GM21717 (cell line): ENCODE data around the gene TEP1.

Experiments used
- ATAC-seq: cut with Tn5 transposase; IDR thresholded peaks from one replicate; pipeline ENCODE4 v1.9.1; 2021; ENCODE audit warnings: mild to moderate bottlenecking, moderate library complexity; ENCODE audit not compliant: unreplicated experiment

TEP1 gene

DNA sequence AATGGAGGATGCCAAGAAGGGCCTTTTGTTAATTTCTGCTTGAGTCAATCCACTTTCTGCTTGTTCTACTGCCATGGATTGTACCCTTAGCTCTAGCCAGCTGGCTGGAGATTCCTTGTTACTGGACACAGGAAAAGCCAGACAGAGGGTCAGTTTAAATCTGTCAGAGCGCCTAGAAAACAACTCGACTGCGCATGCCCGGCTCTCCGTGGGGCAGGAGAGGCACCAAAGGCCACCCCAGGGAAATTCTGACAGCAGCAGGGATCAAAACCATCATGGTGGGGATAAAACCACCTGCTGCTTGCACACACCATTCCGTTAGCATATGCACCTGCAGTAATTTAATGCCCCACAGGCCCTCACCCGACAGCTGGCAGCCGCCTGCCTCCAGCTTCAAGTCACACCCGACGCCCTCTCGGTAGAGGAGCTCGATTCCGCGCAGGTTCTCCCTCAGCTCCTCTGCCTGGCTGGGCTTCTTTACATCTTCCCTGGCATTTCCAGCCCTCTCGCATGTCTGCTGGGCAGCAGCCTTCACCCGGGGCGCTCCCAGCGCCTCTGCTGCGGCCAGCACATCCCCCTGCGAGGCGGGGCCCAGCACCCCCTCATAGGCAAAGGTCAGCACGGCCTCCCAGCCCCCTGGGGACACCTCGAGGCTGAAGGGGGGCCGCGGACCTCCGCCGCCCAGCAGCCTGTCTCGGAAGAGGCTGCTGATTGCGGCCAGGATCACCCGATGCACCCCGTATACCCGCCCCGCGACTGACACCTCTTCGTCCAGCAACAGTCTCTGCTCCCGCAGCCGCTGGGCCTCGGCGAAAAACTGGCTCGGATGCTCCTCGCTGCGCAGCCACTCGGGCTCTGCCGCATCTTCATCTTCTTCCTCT, 21.6 kb upstream of the TEP1 start:
- no peak for ATAC-seq

DNA sequence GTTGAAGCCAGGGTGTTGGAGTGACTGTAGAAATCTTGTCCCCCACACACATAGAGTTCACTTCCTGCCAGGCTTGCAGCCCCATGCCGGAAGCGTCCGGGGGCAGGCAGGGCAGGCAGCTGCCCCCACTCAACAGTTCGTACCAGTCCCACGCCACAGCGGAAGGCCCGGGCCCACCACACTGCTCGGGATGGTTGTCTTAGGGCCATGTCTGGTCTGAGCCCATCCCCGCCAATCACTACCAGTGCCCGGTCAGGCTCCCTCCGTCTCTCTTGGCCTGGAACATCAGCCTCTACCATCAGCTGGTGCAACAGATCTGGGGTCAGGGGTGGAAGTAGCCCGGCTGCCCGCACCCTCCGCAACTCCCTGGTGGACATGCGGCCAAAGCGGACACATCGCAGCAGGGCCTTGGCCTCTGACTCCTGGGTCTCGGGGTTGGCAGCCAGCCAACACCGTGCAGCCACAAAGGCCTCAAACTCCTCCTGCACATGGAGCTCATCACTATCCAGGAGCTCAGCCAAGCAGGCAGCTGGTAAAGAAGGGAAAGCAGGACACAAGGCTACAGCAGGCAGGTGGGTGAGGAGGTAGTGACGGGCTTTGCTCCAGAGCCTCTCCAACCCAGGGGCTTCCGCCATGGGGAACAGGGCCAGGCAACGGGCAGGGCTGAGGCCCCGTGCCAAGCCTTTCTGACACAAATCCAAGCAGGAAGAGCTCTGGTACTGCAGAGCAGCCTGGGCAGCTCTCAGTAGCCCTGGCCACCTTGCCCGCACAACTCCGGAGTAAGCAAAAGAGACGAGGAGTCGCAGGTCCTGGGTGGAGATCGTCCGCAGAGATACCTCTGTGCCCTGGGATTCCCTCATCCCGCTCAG, 16.7 kb upstream of the TEP1 start:
- ATAC-seq: no peak

DNA sequence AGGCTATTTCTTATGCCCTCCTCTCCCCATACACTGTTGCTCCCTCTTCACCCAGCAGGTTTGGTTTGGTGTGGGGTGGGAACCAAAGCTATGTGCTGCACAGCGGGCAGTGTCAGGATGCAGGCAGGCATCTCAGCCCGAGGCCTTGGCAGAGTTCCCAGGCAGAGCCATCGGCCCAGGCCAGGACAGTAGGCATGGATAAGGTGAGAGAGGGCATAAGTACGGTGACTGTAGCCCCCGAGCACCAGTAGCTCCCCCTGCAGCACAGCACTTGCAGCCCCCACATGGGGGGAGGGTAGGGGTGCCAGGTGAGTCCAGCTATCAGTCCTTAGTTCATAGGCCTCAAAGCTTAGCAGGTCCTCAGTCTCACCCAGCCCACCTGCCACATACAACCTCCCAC, 15.5 kb upstream of the TEP1 start:
- no peak for ATAC-seq

DNA sequence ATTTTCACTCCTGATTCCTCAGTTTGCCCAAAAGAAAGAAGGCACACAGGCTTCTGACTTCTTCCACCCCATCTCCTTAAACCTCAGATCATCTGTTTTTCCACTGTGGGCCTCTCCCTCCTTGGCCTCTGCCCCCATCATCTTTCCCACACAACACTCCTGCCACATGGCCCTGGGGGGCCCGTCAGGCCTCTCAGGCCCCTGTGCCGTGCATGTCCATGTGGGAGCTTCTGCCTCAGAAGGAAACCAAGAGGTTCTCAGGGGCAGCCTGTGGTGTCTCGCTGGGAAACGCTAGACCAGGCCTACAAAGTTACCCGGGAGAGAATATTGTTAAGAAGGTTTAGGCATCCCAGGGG, 14.7 kb upstream of the TEP1 start:
- peak; percentile 31 for ATAC-seq

GRCh38 chr14:20427231-20428009, 14.1 kb upstream of the TEP1 start:
- peak; percentile 77 for ATAC-seq

DNA sequence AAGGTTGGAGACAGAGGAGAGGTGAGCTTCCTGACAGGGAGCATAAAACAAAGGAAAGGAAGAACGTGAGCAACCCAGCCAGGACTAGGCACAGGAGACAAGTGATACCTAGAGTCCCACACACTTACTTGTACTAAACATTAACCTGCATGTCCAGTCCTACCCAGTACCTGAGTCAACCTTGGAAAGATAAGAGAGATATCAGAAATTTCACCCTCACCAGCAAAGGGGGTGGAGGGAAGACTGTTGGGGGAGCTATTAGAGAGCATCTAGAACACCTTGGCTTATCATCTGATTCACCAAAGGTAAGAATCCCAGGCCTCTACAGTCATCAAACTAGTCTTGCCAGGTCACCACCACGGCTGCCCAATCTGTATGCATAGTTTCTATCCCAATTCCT, 11.6 kb upstream of the TEP1 start:
- ATAC-seq: no peak

DNA sequence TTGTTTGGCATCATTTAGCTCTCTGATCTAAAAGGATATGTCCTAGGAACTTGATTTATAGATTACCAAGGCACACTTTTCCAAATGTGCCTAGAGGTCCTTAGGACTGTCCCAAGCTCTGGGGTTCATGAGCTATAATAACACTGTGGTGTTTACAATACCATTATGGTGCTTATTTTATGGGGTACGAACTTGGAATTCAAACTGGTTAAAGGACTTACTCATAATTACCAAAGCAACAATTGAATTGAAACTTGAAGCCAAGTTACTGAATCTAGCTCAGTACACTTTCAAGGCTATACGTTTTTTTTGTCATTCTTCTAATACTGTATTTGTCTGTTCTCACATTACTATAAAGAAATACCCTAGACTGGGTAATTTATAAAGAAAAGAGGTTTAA, 9.6 kb upstream of the TEP1 start:
- no peak for ATAC-seq

DNA sequence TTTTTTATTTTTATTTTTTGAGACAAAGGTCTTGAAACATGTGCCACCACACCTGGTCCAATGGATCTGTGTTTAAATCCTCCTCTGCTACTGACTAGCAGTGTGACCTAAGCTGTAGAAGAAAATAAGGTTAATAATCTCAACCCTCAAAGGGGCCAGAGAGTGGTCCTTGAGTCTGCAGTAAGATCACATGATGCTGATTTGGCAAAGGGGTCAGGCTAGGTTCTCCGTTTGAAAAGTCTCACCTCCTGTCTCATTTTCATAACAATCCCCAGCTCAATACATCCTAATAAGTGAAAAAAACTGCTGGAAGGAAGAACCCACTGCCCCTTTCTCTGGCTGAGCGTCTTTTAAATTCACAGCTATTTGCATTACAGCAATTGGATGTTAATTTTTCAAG, 8.0 kb upstream of the TEP1 start:
- ATAC-seq: no peak

- ATAC-seq: no peak
Observed at GRCh38 chr14:20419419-20419818, 6.1 kb upstream of the TEP1 start.

DNA sequence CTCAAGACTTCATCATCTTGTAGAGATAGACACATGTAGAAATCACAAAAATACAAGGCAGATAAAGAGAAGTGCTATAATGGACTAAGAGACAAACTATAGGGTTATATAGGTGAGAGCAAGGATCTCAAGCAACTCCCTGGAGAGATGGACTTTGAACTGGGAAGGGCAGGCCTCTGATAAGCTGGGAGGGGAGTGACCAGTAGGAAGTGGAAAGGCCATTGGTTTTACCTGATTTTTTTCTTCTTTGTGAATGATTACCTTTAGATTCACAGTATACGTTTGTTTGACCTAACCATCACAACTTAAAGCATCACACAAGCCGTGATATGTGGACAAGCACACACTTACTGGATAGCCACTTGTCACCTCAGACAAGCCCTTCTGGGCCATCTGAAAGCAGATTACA, 5.2 kb upstream of the TEP1 start:
- ATAC-seq: no peak

GRCh38 chr14:20417250-20418186, 4.2 kb upstream of the TEP1 start:
- no peak for ATAC-seq

DNA sequence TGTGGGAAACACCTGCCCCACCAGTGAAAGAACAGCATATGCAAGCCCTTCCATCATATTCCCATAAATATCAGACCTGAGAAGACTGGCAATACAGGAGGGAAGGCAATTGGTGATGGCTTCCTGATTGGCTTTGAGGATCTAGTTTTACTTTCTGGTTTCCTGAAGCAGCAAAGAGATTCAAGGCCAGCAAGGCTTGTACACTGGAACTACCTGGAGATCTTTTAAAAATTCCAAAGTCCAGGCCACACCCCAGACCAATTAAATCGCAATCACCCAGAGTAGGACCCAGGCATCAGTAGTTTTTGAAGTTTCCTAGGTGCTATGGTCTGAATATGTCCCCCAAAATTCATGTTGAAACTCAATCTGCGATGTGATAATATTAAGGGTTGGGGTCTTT, 2.9 kb upstream of the TEP1 start:
- no peak for ATAC-seq

DNA sequence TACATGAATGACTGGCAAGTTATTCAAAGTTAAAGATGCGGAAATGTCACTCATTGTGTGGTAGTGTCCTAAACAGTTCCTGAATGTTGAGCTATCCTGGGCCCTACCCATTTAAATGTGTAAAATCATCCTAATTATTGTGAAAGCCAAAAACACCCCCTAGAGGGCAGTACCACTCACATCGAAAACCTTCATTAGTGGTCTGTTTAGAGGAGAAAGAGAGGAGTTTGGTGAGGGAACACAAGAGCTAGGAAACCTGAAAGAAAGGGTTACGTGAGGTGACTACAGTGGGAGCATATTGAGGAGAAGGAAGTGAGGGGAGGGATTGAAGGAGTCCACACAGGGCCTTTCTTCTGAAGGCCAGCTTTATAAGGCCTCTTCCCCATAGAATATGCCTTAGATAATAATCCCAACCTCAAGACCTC, 2.5 kb upstream of the TEP1 start:
- no peak for ATAC-seq

DNA sequence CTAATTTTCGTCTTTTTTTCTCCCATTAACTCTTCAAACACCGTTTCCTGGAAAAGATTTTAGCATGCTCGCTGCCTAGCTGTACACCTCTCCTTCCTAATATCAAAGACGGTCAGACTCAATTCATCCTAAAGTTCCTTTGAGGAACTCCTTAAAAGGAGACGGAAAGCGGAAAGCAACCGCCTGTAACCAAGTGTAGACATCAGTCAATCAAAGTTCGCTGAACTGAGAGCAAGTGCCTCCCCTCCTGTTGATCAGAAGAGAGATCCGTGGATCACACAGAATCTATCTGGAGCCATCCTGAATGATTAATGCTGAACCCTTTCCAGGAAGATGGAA, 412 bp upstream of the TEP1 start:
- ATAC-seq: no peak

DNA sequence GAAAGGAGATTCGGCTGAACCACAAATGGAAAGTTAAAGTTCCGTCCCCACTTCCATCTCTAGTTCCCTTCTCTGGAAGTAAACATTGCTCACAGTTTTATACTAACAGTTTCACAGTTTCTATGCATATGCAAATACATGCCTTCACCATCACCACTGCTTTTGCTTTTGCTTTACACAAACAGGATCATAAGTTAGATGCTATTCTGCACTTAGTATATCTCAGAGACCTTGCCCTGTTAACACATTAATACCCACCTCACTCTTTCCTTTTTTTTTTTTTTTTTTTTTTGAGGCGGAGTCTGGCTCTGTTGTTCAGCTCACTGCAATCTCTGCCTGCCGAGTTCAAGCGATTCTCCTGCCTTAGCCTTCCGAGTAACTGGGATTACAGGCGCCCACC, 890 bp downstream of the TEP1 start:
- peak; percentile 73 for ATAC-seq

GRCh38 chr14:20409226-20409625, 4.1 kb downstream of the TEP1 start:
- ATAC-seq: no peak

- ATAC-seq: no peak
Observed at GRCh38 chr14:20403521-20403920, 9.8 kb downstream of the TEP1 start.

DNA sequence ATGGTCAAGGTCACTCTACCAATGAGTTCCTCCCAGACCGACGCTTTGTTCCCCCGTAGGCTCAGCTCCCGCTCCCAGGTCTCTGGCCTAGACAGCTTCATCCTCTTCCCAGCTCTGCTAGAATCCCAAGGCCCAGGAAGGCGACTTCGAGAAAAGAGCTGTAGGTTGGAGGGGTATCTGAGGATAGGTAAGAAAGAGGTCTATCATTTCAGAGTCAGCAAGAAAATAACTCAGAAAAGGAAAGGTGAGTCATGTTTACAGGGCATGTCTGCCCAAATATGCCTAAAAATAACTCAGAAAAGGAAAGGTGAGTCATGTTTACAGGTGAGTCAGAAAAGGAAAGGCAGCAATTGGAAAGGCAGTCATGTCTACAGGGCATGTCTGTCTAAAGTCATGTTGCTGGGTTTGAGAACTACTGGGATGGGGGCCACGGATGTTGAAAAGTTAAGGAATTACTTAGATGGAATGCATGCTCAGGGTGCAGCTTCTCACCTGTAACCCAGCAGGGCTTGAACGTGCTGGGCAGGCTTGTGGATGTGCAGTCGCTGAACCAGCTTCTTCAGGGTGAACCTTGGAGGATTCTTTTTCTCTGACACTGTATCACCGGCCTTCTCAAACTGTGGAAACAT, 12.2 kb downstream of the TEP1 start:
- ATAC-seq: no peak

GRCh38 chr14:20400589-20400964, 12.7 kb downstream of the TEP1 start:
- ATAC-seq: no peak

GRCh38 chr14:20397511-20397910, 15.8 kb downstream of the TEP1 start:
- no peak for ATAC-seq
